Spleen (tissue), 7 donors: ENCODE data around the gene PTGES.

Experiments used
- CTCF ChIP-seq, 11 experiments: fragments of 200-600 bp in 7 of 11; fragments of 450-650 bp in 4 of 11; sonication (generic) in 4 of 11; IDR thresholded peaks in 8 of 11; conservative IDR thresholded peaks in 3 of 11; 1 replicate in 7 of 11; 2 replicates in 4 of 11; pipeline versions ENCODE4 v1.4.0 to v1.8.0; 2016 to 2021; ENCODE audit warnings: antibody characterized with exemption in 11 of 11, inconsistent platforms in 4 of 11, mild to moderate bottlenecking in 1 of 11
- POLR2A ChIP-seq, 3 donors: fragments of 450-650 bp; IDR thresholded peaks; one replicate each; pipeline ENCODE4 v1.5.1; 2017; ENCODE audit warnings: antibody characterized with exemption in 3 of 3, mild to moderate bottlenecking in 1 of 3
- POLR2AphosphoS5 ChIP-seq, 3 donors: sonication (generic); formaldehyde crosslinking; IDR thresholded peaks; one replicate each; pipeline ENCODE4 v1.5.1; 2017; ENCODE audit warnings: antibody characterized with exemption in 3 of 3
- donor health status: DM: no; HTN: no; CAD: no; lungs with moderate emphysema.
- donor health status: DM: no; HTN: no; CAD: no.
- donor health status: DM: no; HTN: no; CAD: no.

- no peak for TF ChIP-seq CTCF (IDR thresholded peaks at IDR 0.05 in 8 of 11, conservative IDR thresholded peaks at IDR 0.05 in 3 of 11)
- TF ChIP-seq POLR2A (IDR thresholded peaks at IDR 0.05): no peak
- TF ChIP-seq POLR2AphosphoS5 (IDR thresholded peaks at IDR 0.05): no peak
These were observed 12.0 kb downstream of the PTGES start for GRCh38 chr9:129740666-129741464.
